Upper lobe of left lung (tissue), 4 donors: ENCODE measurements around the gene SLC5A4.

Experiments
- EP300 ChIP-seq, 4 donors: sonication (generic); formaldehyde crosslinking; IDR thresholded peaks; one replicate each; pipeline ENCODE4 v1.5.1; 2017; ENCODE audit warnings: antibody characterized with exemption in 4 of 4, control low read depth in 2 of 4
- POLR2AphosphoS5 ChIP-seq, 2 donors: sonication (generic); formaldehyde crosslinking; IDR thresholded peaks; one replicate each; pipeline ENCODE4 v1.5.1; 2017; ENCODE audit warnings: antibody characterized with exemption in 2 of 2
- TF ChIP-seq, protein P1 (sequence below), 6 experiments: fragments of 450-650 bp in 4 of 6; fragments of 200-600 bp in 2 of 6; sonication (generic) in 2 of 6; IDR thresholded peaks; one replicate each; pipeline ENCODE4 v1.5.1; 2016 to 2019; ENCODE audit warnings: antibody characterized with exemption in 6 of 6

DNA sequence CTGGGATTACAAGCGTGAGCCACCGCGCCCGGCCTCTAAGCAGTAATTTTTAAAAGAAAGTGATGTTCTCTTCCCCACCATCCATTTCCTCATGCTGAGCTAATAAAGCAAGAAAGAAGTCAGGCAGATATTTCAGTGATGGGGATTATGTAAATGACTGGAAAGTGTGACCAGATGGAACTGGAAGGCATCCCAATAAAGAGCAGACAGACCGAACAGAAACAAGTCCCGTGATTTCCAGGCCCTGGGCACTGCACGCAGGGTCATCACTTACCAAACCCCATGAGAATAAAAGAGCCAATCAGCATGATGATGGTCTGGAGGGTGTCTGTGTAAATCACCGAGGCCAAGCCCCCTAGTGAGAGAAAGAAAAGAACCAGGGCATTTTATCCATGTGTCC is 18.2 kb downstream of the SLC5A4 start:
- TF ChIP-seq POLR2AphosphoS5 (IDR thresholded peaks at IDR 0.05) (no peak), EP300 (IDR thresholded peaks at IDR 0.05) (no peak)
- TF ChIP-seq, protein P1, sequence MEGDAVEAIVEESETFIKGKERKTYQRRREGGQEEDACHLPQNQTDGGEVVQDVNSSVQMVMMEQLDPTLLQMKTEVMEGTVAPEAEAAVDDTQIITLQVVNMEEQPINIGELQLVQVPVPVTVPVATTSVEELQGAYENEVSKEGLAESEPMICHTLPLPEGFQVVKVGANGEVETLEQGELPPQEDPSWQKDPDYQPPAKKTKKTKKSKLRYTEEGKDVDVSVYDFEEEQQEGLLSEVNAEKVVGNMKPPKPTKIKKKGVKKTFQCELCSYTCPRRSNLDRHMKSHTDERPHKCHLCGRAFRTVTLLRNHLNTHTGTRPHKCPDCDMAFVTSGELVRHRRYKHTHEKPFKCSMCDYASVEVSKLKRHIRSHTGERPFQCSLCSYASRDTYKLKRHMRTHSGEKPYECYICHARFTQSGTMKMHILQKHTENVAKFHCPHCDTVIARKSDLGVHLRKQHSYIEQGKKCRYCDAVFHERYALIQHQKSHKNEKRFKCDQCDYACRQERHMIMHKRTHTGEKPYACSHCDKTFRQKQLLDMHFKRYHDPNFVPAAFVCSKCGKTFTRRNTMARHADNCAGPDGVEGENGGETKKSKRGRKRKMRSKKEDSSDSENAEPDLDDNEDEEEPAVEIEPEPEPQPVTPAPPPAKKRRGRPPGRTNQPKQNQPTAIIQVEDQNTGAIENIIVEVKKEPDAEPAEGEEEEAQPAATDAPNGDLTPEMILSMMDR (IDR thresholded peaks at IDR 0.05), result no peak
